GM23338 (cell line): ENCODE measurements around the gene IMPA2. TPM values are rescaled to one million over a fixed set of nuclear protein-coding genes. Genes with fewer than 3 reads are reported as not detected.

Source experiments
- ATAC-seq: fragments of 200-7000 bp; cut with Tn5 transposase; 3 replicates; pipeline ENCODE4 v1.9.1; 2020
- DNase-seq: peaks from one replicate; pipeline ENCODE4 v3.0.0-alpha.2; 2015; ENCODE audit warnings: low spot score
- H2AFZ ChIP-seq: fragments of 200-600 bp; sonication (generic); 2 replicates; pipeline ENCODE4 v1.8.0; 2016; ENCODE audit warnings: antibody characterized with exemption, mild to moderate bottlenecking, moderate library complexity
- H3F3A ChIP-seq: fragments of 200-600 bp; sonication (generic); replicated peaks from 2 replicates; pipeline ENCODE4 v1.8.0; 2017; ENCODE audit warnings: antibody characterized with exemption, mixed run types, low read depth
- H3K27ac ChIP-seq: fragments of 200-600 bp; sonication (generic); 2 replicates; pipeline ENCODE4 v1.6.1; 2016; ENCODE audit warnings: low read depth
- H3K27me3 ChIP-seq: fragments of 200-600 bp; sonication (generic); 2 replicates; pipeline ENCODE4 v1.8.0; 2016; ENCODE audit warnings: mild to moderate bottlenecking, mixed run types, moderate library complexity; ENCODE audit not compliant: insufficient read depth
- H3K36me3 ChIP-seq: fragments of 200-600 bp; sonication (generic); 2 replicates; pipeline ENCODE4 v1.8.0; 2016; ENCODE audit warnings: mild to moderate bottlenecking; ENCODE audit not compliant: insufficient read depth
- H3K4me1 ChIP-seq: fragments of 200-600 bp; sonication (generic); 2 replicates; pipeline ENCODE4 v1.8.0; 2016; ENCODE audit warnings: mild to moderate bottlenecking, moderate library complexity; ENCODE audit not compliant: insufficient read depth
- H3K4me2 ChIP-seq: fragments of 200-600 bp; sonication (generic); 2 replicates; pipeline ENCODE4 v1.7.1; 2017; ENCODE audit warnings: mixed run types
- H3K4me3 ChIP-seq: fragments of 200-600 bp; sonication (generic); 2 replicates; pipeline ENCODE4 v1.6.1; 2016; ENCODE audit warnings: mixed run types
- H3K79me2 ChIP-seq: fragments of 200-600 bp; sonication (generic); replicated peaks from 2 replicates; pipeline ENCODE4 v1.8.0; 2017; ENCODE audit warnings: mild to moderate bottlenecking; ENCODE audit not compliant: insufficient read depth
- H3K9me2 ChIP-seq: fragments of 200-600 bp; sonication (generic); 2 replicates; pipeline ENCODE4 v1.8.0; 2017; ENCODE audit not compliant: insufficient read depth
- H4K20me1 ChIP-seq: fragments of 200-600 bp; sonication (generic); replicated peaks from 2 replicates; pipeline ENCODE4 v1.8.0; 2017; ENCODE audit warnings: mild to moderate bottlenecking; ENCODE audit not compliant: insufficient read depth
- H3K27ac Mint-ChIP-seq: 2 replicates; pipeline ENCODE4 v1.8.0; 2020; ENCODE audit warnings: inconsistent platforms, mild to moderate bottlenecking, moderate library complexity, mixed read lengths
- H3K27me3 Mint-ChIP-seq: 3 replicates; pipeline ENCODE4 v1.8.0; 2022; ENCODE audit warnings: low read depth, mild to moderate bottlenecking, moderate library complexity, mixed read lengths, inconsistent platforms; ENCODE audit not compliant: insufficient read depth, poor library complexity
- H3K36me3 Mint-ChIP-seq: 3 replicates; pipeline ENCODE4 v1.8.0; 2021; ENCODE audit warnings: low read depth, mild to moderate bottlenecking, inconsistent platforms, moderate library complexity, mixed read lengths
- H3K4me1 Mint-ChIP-seq: 3 replicates; pipeline ENCODE4 v1.8.0; 2020; ENCODE audit warnings: mild to moderate bottlenecking, inconsistent platforms, mixed read lengths
- H3K4me3 Mint-ChIP-seq: 3 replicates; pipeline ENCODE4 v1.8.0; 2021; ENCODE audit warnings: moderate library complexity, mild to moderate bottlenecking, inconsistent platforms, mixed read lengths
- H3K9me3 Mint-ChIP-seq: 3 replicates; pipeline ENCODE4 v1.8.0; 2020; ENCODE audit warnings: moderate library complexity, mild to moderate bottlenecking, inconsistent platforms, mixed read lengths
- CREB1 ChIP-seq: fragments of 250-450 bp; sonication (Bioruptor Pico); IDR thresholded peaks from 2 replicates; pipeline ENCODE4 v1.5.0; 2020; ENCODE audit warnings: low read depth, mild to moderate bottlenecking, moderate library complexity
- EZH2 ChIP-seq: fragments of 200-600 bp; sonication (generic); IDR thresholded peaks from one replicate; pipeline ENCODE4 v1.8.0; 2017; ENCODE audit warnings: antibody characterized with exemption, mild to moderate bottlenecking, low read depth; ENCODE audit not compliant: unreplicated experiment
- EZH2phosphoT487 ChIP-seq: fragments of 200-600 bp; sonication (generic); IDR thresholded peaks from one replicate; pipeline ENCODE4 v1.8.1; 2018; ENCODE audit warnings: antibody characterized with exemption; ENCODE audit not compliant: unreplicated experiment
- JUNB ChIP-seq: IDR thresholded peaks from one replicate; pipeline ENCODE4 v1.6.1; 2016; ENCODE audit warnings: antibody characterized with exemption; ENCODE audit not compliant: unreplicated experiment
- NANOG ChIP-seq: IDR thresholded peaks from 2 replicates; pipeline ENCODE4 v1.6.1; 2016; ENCODE audit warnings: antibody characterized with exemption, borderline replicate concordance
- POLR2AphosphoS5 ChIP-seq: IDR thresholded peaks from 2 replicates; pipeline ENCODE4 v1.6.1; 2016; ENCODE audit warnings: antibody characterized with exemption, low read depth
- STAT1 ChIP-seq: IDR thresholded peaks from one replicate; pipeline ENCODE4 v1.6.1; 2016; ENCODE audit warnings: antibody characterized with exemption; ENCODE audit not compliant: unreplicated experiment
- ZNF114 ChIP-seq: fragments of 250-450 bp; sonication (Bioruptor Pico); IDR thresholded peaks from 2 replicates; pipeline ENCODE4 v1.5.0; 2020; ENCODE audit warnings: mild to moderate bottlenecking, moderate library complexity
- ZNF331 ChIP-seq: fragments of 250-450 bp; sonication (Bioruptor Pico); IDR thresholded peaks from 2 replicates; pipeline ENCODE4 v1.5.0; 2020; ENCODE audit warnings: low read depth, mild to moderate bottlenecking, moderate library complexity
- polyA plus RNA-seq: library from polyadenylated mRNA; unstranded; fragments of >200 nt; fragmentation: Nextera tagmentation; extraction: Ambion mirVana; gene quantifications from 2 replicates; pipeline ENCODE4 v1.2.1, GENCODE V29; 2016
- total RNA-seq: library from RNA; depleted of rRNA; stranded (reverse); fragments of >200 nt; shearing (Covaris generic); gene quantifications from 2 replicates; pipeline ENCODE4 v1.2.3, GENCODE V29; 2014
- TF ChIP-seq, protein P1 (sequence below): IDR thresholded peaks from one replicate; pipeline ENCODE4 v1.6.1; 2018; ENCODE audit warnings: antibody characterized with exemption; ENCODE audit not compliant: unreplicated experiment
- TF ChIP-seq, protein P2 (sequence below): IDR thresholded peaks from 2 replicates; pipeline ENCODE4 v1.6.1; 2016; ENCODE audit warnings: antibody characterized with exemption
- TF ChIP-seq, protein P3 (sequence below): fragments of 250-450 bp; sonication (Bioruptor Pico); IDR thresholded peaks from 2 replicates; pipeline ENCODE4 v1.5.0; 2020; ENCODE audit warnings: mild to moderate bottlenecking, moderate library complexity
- TF ChIP-seq, protein P4 (sequence below), 2 experiments: fragments of 200-600 bp in 1 of 2; sonication (generic) in 1 of 2; conservative IDR thresholded peaks; 2 replicates each; pipeline versions ENCODE4 v1.5.1 to v1.6.1; 2016 to 2017; ENCODE audit warnings: antibody characterized with exemption in 2 of 2, low read depth in 2 of 2, mild to moderate bottlenecking in 2 of 2, moderate library complexity in 1 of 2

IMPA2 gene
- total and polyA plus RNA-seq, 2 experiments from 2014 or later, result 50.4 to 122 TPM

DNA sequence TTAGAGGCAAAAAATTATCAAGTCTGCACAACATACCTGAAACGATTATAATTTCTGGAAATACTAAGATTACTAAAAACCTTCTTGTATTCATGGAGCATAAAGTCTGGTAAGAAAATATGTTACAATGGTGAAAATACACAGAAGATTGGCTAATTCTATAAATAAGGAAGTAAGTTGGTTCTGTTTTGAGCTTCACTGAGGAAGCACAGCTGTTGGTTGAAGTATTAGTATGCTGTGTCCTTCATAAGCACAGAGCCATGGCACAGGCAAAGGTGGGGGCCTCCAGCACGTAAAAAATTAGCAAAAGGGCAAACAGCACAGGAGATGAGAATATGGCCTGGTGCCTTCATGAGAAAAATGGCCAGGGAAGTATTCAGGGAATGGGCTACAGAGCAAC lies 72.0 kb downstream of the IMPA2 start:
- Mint-ChIP-seq H3K9me3 (0 out of 3 replicates have a peak, but pooled peaks cover 2% of the 10 kb centered on the region), H3K27ac (no peak overlapping the region), H3K27me3 (peaks cover 4% of the 10 kb centered on the region), H3K4me3 (no peak overlapping the region), H3K36me3 (no peaks in the 10 kb centered on the region), H3K4me1 (peaks cover 8% of the 10 kb centered on the region)
- DNase-seq, result no peak
- Histone ChIP-seq H3K4me2 (no peak overlapping the region), H3K4me3 (no peak overlapping the region), H2AFZ (no peak overlapping the region), H3K27ac (no peak overlapping the region), H3K9me2 (no peaks in the 10 kb centered on the region), H4K20me1 (no peaks in the 10 kb centered on the region), H3K4me1 (no peaks in the 10 kb centered on the region), H3F3A (no peaks in the 10 kb centered on the region), H3K27me3 (no peaks in the 10 kb centered on the region), H3K79me2 (no peaks in the 10 kb centered on the region), H3K36me3 (no peaks in the 10 kb centered on the region)
- TF ChIP-seq, protein P1, sequence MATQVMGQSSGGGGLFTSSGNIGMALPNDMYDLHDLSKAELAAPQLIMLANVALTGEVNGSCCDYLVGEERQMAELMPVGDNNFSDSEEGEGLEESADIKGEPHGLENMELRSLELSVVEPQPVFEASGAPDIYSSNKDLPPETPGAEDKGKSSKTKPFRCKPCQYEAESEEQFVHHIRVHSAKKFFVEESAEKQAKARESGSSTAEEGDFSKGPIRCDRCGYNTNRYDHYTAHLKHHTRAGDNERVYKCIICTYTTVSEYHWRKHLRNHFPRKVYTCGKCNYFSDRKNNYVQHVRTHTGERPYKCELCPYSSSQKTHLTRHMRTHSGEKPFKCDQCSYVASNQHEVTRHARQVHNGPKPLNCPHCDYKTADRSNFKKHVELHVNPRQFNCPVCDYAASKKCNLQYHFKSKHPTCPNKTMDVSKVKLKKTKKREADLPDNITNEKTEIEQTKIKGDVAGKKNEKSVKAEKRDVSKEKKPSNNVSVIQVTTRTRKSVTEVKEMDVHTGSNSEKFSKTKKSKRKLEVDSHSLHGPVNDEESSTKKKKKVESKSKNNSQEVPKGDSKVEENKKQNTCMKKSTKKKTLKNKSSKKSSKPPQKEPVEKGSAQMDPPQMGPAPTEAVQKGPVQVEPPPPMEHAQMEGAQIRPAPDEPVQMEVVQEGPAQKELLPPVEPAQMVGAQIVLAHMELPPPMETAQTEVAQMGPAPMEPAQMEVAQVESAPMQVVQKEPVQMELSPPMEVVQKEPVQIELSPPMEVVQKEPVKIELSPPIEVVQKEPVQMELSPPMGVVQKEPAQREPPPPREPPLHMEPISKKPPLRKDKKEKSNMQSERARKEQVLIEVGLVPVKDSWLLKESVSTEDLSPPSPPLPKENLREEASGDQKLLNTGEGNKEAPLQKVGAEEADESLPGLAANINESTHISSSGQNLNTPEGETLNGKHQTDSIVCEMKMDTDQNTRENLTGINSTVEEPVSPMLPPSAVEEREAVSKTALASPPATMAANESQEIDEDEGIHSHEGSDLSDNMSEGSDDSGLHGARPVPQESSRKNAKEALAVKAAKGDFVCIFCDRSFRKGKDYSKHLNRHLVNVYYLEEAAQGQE, result no peak
- TF ChIP-seq NANOG, result no peak
- TF ChIP-seq, protein P2, sequence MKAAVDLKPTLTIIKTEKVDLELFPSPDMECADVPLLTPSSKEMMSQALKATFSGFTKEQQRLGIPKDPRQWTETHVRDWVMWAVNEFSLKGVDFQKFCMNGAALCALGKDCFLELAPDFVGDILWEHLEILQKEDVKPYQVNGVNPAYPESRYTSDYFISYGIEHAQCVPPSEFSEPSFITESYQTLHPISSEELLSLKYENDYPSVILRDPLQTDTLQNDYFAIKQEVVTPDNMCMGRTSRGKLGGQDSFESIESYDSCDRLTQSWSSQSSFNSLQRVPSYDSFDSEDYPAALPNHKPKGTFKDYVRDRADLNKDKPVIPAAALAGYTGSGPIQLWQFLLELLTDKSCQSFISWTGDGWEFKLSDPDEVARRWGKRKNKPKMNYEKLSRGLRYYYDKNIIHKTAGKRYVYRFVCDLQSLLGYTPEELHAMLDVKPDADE, result no peak
- no peak for TF ChIP-seq POLR2AphosphoS5
- TF ChIP-seq, protein P3, sequence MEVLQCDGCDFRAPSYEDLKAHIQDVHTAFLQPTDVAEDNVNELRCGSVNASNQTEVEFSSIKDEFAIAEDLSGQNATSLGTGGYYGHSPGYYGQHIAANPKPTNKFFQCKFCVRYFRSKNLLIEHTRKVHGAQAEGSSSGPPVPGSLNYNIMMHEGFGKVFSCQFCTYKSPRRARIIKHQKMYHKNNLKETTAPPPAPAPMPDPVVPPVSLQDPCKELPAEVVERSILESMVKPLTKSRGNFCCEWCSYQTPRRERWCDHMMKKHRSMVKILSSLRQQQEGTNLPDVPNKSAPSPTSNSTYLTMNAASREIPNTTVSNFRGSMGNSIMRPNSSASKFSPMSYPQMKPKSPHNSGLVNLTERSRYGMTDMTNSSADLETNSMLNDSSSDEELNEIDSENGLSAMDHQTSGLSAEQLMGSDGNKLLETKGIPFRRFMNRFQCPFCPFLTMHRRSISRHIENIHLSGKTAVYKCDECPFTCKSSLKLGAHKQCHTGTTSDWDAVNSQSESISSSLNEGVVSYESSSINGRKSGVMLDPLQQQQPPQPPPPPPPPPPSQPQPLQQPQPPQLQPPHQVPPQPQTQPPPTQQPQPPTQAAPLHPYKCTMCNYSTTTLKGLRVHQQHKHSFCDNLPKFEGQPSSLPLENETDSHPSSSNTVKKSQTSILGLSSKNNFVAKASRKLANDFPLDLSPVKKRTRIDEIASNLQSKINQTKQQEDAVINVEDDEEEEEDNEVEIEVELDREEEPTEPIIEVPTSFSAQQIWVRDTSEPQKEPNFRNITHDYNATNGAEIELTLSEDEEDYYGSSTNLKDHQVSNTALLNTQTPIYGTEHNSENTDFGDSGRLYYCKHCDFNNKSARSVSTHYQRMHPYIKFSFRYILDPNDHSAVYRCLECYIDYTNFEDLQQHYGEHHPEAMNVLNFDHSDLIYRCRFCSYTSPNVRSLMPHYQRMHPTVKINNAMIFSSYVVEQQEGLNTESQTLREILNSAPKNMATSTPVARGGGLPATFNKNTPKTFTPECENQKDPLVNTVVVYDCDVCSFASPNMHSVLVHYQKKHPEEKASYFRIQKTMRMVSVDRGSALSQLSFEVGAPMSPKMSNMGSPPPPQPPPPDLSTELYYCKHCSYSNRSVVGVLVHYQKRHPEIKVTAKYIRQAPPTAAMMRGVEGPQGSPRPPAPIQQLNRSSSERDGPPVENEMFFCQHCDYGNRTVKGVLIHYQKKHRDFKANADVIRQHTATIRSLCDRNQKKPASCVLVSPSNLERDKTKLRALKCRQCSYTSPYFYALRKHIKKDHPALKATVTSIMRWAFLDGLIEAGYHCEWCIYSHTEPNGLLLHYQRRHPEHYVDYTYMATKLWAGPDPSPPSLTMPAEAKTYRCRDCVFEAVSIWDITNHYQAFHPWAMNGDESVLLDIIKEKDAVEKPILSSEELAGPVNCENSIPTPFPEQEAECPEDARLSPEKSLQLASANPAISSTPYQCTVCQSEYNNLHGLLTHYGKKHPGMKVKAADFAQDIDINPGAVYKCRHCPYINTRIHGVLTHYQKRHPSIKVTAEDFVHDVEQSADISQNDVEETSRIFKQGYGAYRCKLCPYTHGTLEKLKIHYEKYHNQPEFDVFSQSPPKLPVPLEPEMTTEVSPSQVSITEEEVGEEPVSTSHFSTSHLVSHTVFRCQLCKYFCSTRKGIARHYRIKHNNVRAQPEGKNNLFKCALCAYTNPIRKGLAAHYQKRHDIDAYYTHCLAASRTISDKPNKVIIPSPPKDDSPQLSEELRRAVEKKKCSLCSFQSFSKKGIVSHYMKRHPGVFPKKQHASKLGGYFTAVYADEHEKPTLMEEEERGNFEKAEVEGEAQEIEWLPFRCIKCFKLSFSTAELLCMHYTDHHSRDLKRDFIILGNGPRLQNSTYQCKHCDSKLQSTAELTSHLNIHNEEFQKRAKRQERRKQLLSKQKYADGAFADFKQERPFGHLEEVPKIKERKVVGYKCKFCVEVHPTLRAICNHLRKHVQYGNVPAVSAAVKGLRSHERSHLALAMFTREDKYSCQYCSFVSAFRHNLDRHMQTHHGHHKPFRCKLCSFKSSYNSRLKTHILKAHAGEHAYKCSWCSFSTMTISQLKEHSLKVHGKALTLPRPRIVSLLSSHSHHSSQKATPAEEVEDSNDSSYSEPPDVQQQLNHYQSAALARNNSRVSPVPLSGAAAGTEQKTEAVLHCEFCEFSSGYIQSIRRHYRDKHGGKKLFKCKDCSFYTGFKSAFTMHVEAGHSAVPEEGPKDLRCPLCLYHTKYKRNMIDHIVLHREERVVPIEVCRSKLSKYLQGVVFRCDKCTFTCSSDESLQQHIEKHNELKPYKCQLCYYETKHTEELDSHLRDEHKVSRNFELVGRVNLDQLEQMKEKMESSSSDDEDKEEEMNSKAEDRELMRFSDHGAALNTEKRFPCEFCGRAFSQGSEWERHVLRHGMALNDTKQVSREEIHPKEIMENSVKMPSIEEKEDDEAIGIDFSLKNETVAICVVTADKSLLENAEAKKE (CRISPR knock-in tag), result no peak
- no peak for TF ChIP-seq ZNF114 (CRISPR knock-in tag)
- TF ChIP-seq EZH2, result no peak
- TF ChIP-seq ZNF331 (CRISPR knock-in tag), result no peak
- no peak for TF ChIP-seq CREB1 (CRISPR knock-in tag)
- TF ChIP-seq JUNB, result no peak
- no peak for TF ChIP-seq EZH2phosphoT487
- TF ChIP-seq STAT1, result no peak
- TF ChIP-seq, protein P4, sequence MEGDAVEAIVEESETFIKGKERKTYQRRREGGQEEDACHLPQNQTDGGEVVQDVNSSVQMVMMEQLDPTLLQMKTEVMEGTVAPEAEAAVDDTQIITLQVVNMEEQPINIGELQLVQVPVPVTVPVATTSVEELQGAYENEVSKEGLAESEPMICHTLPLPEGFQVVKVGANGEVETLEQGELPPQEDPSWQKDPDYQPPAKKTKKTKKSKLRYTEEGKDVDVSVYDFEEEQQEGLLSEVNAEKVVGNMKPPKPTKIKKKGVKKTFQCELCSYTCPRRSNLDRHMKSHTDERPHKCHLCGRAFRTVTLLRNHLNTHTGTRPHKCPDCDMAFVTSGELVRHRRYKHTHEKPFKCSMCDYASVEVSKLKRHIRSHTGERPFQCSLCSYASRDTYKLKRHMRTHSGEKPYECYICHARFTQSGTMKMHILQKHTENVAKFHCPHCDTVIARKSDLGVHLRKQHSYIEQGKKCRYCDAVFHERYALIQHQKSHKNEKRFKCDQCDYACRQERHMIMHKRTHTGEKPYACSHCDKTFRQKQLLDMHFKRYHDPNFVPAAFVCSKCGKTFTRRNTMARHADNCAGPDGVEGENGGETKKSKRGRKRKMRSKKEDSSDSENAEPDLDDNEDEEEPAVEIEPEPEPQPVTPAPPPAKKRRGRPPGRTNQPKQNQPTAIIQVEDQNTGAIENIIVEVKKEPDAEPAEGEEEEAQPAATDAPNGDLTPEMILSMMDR (conservative IDR thresholded peaks at IDR 0.05; ENCODE audit: low read depth in 2 of 2), result no peak
- ATAC-seq, result no peak
